HG03039 (cell line): ENCODE results near the gene PALM2AKAP2.

Experiments used
- ATAC-seq: cut with Tn5 transposase; IDR thresholded peaks from one replicate; pipeline ENCODE4 v1.9.1; 2021; ENCODE audit warnings: mild to moderate bottlenecking, moderate library complexity; ENCODE audit not compliant: unreplicated experiment

PALM2AKAP2 gene

GRCh38 chr9:109779711-109780452 is at the start of gene PALM2AKAP2:
Gene PALM2AKAP2 (plus strand): TSS chr9:109780198. CDS start chr9:109780489, 291 bp downstream.
- ATAC-seq = no peak

DNA sequence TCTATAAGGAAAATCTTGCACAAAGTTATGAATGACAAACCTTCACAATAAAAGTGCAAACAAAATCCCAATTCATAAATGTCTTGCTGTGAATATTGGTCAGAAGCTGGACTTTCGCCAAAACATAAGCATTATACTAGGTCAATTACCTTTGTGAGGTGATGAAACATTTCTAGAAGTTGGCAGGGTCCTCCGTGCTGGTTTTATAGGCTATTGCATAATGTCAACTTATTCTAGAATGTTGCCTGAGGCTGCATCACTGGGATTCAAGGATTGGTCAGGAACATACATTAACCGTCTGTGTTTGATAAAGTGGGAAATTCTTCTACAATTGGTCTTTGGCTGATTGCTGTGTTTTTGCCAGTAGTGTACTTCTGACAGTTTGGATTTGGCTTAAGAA is 49.8 kb upstream of the PALM2AKAP2 start:
- ATAC-seq = no peak

DNA sequence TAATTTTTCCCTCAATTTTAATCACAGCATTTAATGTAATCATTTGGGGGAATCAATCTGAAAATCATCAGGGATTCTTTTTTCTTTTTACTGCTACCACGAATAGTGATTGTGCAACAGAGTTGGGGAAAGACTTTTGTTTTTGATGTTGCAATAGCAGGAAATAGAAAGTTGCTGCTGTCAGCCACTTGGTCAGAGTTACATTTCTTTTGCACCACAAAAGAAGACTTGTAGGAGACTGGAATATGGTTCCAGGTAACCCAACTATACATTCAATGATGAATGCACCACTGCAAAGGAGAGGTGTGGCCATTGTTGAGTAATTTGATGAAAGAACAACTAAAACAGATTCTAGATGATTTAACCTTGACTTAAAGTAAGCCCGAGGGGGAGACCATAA is 46.3 kb upstream of the PALM2AKAP2 start:
- ATAC-seq = no peak

- ATAC-seq = no peak
Observed at GRCh38 chr9:109734814-109735213, 45.2 kb upstream of the PALM2AKAP2 start.

DNA sequence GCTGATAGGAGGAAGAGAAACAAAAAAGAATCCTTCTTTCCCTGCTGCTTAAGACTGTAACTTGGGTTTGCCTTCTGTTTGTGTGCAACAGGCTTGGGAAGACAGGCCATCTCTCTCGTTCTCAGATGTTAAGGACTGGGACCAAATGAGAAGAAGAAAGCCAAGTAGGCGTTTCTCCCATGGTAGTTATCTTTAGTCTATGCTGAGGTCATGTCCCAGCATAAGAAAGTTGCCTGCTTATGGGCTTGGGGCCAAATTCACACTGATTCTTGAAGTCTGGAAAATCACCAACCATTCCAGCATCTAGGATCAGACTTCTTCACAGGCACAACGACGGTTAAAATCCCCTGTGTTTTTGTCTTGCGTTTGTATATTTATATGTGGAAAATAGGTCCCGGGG is 44.2 kb upstream of the PALM2AKAP2 start:
- ATAC-seq = no peak

DNA sequence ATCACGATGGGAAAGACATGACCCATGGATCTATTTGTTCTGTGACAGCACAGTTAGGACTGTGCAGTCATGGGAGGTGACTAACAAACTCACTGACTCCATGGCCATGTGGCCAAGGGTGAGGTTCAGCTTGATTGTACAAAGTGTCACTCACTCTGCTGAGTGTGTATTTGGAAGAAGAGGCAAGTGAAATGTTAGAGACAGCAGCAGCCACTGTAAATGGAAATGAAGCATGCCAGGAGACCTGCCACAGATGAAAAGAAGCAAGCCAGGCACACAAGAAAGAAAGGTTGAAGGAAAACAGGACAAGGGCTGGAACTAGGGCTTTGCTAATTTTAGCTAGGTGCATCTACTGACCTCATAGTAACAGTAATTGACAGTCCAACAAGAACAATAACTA is 42.7 kb upstream of the PALM2AKAP2 start:
- ATAC-seq = no peak

DNA sequence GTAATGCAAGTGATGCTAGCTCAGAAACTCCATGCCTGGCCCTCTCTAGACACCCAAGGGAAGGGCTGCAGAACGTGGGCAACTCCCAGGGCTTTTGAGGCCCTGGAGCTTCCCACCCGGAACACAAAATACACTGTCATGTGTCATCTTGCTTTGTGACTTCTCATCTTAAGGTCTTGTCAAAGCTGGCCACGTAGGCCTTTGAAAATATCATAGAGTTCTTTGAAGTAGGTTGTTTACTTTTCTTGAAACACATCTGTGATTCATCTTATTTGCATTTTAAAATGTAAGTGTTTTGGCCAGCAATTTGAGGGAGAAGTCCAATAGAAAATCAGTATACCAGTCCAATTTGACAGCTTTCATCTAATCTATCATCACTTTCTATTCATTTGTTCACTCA is 40.2 kb upstream of the PALM2AKAP2 start:
- ATAC-seq = no peak

DNA sequence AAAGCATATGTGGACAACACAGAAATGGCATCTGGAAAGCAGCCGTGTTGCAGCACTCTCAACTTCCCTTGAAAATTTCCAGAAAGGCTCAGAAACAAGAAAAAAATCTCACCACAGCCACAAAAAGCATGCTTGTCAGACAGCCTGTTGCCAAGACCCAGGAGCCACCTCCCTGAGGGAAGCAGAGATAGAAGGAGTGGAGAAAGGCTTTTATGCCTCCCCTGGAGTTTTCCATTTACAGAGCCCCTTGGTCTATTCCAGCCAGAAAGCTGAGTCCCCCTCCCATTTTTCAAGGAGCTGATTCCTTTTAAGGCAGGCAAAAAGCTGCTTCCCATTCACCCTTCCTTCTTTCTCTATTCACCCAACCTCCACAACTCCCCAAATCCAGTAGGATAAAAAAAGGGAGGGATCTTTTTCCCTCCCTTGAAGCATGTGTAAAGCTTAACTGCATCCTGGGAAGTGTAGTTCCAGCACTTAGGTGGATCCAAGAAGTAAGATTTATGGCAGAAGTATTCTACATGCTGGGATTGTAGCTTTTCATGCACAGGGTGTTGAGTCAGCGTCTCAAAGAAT is 37.1 kb upstream of the PALM2AKAP2 start:
- ATAC-seq = no peak

GRCh38 chr9:109743696-109744095 is 36.3 kb upstream of the PALM2AKAP2 start:
- ATAC-seq = no peak

DNA sequence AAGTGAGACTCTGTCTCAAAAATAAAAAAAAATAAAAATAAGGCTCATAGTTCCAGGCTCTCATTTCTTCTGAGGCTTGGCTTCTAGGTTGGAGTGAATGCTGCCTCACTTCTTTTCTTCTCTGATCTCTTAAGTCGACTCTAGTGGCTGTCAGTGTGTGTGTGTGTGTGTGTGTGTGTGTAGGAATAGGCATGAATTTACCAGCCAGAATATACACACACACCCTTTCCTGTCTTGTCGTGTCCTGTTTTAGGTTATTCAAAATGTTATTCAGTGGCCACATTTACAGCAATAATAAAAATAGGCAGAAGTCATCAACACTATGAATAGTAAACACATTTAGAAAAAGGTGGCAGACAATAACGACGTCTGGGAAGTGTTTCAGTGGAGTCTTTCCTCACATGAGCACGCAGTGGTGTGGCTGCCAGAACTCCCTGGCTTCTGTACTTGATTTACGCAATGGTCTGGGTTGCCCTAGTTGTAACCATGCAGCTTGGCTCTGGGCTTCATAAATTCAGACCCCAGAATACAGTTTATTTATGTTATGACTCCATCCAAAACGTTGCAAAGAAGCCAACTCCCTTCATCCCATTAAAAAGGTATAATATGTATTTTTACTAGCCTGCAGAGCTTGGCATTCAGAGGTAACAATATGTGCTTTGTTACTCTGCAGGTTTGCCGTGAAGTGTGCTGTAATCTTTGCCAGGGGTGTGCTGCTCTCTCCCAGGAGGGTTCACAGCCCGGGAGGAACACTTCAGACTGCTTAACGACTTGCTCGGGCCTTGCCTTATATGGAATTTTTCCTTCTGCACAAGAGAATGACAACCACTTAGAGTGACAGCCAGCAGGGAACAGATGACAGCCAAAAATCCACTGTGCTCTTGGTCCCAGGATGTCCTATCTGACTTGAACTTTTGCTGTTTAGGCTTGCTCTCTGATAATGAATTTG is 34.4 kb upstream of the PALM2AKAP2 start:
- no peak for ATAC-seq

- ATAC-seq = no peak
Observed at GRCh38 chr9:109751253-109751652, 28.7 kb upstream of the PALM2AKAP2 start.

DNA sequence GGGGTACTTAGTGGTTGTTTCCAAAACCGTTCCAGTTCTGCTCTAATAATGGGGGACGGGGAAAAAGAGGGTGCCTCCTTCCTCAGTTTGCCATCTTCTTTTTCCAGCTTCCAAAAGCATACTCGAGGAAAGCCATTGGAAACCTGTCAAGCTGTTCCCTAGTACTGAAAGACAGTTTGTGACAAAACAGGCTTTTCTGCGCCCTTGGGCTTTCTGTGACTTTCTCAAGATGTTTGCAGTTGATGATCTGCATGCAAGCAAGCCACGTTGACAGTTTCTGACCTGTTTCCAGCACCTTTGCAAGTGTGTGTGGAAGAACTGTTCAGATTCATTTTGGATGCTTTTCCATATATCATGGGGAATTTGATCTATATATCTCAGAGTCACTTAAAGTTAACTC is 26.7 kb upstream of the PALM2AKAP2 start:
- no peak for ATAC-seq

- no peak for ATAC-seq
Observed at GRCh38 chr9:109755040-109755439, 25.0 kb upstream of the PALM2AKAP2 start.

DNA sequence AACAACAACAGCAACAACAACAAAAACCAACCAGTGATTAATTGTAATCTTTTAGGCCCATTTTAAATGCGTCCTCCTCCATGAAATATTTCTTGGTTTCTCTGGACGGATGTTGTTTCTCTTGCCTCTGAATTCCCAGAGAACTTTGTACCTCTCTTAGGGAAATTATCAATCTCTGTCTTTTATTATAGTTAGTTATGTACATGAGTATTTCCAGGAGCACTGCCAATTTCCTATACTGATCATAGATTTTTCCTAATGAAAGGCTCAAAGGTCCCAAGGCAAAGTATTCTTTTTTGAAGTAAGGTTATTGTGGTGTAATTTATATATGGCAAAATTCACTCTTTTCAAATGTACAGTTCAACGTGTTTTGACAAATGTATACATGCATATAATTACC is 20.4 kb upstream of the PALM2AKAP2 start:
- ATAC-seq = no peak

DNA sequence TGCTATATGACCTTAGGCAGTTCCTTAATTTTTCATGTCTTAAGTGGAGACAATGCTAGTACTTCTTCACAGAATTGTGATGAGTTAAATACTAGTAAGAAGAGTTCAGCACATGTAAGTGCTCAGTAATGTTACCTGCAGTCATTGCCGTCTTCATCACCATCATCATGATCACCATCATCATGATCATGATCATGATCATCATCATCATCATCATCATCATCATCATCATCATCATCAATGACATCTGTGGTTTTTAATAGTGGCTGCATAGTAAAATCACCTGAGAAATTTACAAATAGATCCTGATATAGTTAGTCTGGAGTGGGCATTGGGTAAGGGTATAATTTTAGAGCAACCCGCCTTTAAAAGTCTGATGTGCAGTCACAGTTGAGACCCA is 14.7 kb upstream of the PALM2AKAP2 start:
- ATAC-seq = no peak

GRCh38 chr9:109765830-109766229 is 14.2 kb upstream of the PALM2AKAP2 start:
- no peak for ATAC-seq

DNA sequence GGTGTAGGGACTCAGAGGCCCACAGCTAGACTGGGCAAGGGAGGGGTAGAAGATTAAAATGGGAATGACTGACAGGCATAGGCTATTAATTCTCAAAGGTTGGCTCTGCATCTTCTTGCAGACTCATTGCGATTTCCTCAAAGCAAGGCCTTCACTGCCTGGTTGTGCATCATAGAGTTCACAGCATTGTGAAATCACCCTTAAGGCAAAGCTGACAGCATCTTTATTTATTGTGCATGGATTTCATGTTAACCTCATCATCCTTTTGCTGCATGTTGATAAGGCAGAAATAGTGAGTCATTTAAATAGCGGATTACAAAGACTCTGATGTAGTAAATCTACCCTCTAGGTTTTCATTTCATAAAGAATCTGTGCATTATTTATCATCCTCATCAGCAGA is 13.6 kb upstream of the PALM2AKAP2 start:
- no peak for ATAC-seq

- no peak for ATAC-seq
Observed at GRCh38 chr9:109767404-109767803, 12.6 kb upstream of the PALM2AKAP2 start.

DNA sequence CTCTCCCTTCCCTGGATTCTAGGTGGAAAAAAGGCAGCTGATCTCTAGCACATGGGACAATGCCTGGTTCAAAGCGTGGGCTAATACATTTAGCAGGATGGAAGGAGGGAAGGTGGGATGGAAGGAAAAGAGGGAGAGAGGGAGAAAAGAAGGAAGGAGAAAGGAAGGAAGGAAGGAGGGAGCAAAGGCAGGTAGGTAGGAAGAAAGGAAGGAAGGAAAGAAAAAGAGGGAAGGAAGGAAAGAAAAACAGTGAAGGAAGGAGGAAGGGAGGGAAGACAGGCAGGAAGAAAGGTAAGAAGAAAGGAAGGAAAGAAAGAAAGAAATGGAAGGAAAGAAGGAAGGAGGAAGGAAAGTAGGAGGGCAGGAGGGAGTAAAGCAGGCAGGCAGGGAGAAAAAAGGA is 12.2 kb upstream of the PALM2AKAP2 start:
- ATAC-seq = no peak

- ATAC-seq = no peak
Observed at GRCh38 chr9:109769250-109769649, 10.7 kb upstream of the PALM2AKAP2 start.

- no peak for ATAC-seq
Observed at GRCh38 chr9:109770101-109770500, 9.9 kb upstream of the PALM2AKAP2 start.

GRCh38 chr9:109771087-109771486 is 8.9 kb upstream of the PALM2AKAP2 start:
- no peak for ATAC-seq
